Measurements from ENCODE around the gene LRRTM4.

Gene LRRTM4

DNA sequence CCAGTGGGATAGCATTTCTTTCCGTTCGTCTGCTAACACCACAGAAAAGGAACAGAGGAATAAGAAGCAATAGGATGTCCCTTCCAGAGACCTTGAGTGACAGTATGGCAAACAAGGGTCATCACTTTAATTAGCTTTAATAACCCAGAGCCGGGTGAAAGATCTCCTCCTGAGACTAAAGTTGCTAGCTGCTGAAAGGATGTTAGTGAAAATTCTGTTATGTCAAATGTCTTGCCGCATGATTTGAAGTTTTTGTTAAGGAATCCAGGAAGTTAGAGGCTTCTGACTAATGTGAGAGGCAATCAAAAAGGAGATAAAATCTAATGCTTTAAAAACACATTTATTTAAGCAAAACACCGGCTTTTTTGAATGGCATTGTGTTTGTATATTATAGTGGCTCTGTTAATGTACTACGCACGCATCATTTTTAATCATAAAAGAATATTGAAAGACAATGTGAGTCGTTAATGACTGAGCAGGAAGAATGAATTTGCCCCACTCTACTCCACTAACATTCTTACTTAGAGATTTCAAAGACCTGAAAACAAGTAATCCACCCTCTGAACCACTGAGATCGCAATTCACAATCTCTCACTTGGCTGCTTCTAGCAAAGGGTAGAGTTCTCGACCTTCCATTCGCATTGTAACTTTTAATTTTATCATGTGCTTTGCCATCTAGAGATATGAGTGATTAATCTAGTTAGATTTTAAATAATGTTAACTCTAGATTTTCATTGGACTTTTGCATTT is 536.6 kb downstream of the LRRTM4 start:
- no peak for DNase-seq (ENCODE audit: low read depth)

DNA sequence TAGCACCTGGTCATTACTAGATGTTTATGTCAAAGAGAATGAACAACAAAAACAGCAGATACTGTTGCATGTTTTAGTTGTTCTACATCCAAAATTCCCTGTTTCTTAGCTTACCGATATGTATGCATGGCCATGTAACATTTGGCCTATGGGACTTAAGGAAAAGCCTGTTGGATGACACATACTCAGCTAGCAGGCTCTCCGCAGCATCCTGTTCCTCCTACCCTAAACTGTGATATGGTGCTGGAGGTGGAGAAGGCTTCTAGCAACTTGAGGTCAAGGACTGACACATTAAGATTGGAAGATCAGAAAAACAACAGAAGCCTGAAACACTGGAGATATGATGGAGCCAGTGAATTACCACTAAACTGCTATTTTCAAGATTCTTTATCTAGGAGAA is 537.8 kb downstream of the LRRTM4 start:
- DNase-seq (ENCODE audit: low read depth): no peak

DNA sequence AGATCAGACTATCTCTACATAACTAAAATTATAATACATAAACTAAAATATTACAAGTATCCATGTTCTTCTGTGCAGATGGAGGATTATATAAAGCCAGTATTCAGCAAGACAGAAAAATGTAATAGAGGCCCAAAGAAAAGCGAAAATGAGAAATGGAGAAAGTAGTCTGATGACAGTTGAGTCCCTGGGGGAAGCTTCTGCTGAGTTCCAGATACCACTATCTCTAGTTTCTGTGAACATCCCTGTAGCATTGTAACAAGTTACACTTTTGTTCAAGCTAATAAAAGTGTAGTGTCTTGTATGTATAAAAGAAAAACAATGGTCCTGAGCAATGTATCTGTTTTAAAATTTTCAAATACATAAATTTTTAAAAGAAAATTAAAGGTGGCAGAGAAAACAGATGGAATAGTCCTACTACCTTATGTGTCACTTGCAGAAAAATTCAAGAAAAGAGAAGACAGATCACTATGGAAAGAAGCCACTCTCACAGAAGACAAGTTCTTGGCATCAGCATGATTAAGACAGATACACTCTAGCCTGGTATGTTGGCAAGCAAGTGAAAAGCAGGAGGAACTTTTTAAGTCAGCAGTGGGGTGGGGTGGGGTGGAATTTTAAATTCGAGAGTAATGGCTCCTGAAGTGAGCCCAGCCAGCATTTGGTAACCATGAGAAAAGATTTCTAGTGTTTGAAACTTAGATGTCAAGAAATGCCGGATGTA is 541.9 kb downstream of the LRRTM4 start:
- no peak for DNase-seq (ENCODE audit: low read depth)

- DNase-seq (ENCODE audit: low read depth): no peak
Measured at GRCh38 chr2:76977846-76978727, 544.1 kb downstream of the LRRTM4 start.

- no peak for DNase-seq (ENCODE audit: low read depth)
Measured at GRCh38 chr2:76975752-76976151, 546.4 kb downstream of the LRRTM4 start.

DNA sequence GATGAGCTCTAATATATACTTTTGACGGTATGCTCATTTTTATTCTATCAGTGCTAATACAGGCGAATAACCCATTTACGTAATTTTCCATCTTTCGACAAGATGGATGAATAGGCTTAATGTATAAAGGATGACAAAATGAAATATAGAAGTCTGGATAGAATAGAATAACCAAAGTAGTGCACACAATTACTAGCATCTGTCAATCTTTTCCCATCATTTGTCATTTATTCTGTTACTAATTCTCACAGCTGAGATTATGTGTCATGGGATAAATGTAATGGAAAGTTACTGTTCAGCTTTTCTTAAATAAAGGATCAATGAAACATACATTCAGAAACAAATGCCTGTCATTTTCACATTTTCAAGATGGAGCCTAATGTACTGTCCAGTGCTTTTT is 548.6 kb downstream of the LRRTM4 start:
- DNase-seq (ENCODE audit: low read depth): no peak

GRCh38 chr2:76965772-76966171 is 556.4 kb downstream of the LRRTM4 start:
- no peak for DNase-seq (ENCODE audit: low read depth)

DNA sequence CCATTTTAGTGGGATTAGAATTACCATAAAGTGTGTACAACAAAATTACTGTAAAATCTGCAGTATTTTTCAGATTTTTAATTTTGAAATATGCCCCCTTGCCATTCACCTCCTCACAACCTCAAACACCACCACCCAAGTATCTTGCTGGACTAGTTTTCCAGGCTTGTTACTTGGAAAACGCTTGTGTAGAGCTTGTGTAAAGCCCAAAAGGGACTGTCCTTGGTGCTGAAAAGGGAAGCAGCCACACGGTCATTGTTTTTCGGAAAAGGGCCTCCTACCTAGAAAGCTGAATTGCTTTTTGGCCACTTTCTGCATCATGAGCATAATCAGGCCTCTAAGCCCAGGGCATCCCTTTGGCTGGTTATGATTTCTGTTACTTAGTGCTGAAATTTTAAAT is 563.4 kb downstream of the LRRTM4 start:
- DNase-seq (ENCODE audit: low read depth): no peak

DNA sequence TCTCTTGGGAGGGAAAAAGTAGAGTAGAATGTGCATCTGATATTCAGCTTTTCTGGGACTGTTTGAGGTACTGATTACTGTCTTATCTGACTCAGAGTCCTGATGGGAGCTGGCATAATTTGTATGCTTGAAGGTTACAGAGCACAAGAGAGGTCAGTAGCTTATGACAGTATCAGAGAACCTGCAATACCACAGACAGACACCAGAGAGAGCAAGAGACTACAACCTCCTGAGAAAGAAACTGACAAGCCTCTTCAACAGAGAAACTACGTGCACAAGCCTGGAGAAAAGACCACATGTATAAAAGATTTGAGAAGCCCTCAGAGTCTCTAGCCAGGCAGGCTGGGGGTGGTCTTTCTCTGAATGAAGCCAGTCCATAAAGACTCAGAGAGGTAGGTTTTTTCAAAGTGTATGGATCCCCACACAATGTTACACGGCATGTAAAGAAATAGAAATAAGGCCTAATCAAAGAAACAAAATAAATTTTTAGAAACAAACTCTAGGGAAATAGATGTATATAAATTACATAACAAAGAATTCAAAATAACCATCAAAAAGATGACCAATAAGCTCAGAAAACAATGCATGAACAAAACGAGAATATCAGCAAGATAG is 568.3 kb downstream of the LRRTM4 start:
- DNase-seq (ENCODE audit: low read depth): no peak

- no peak for DNase-seq (ENCODE audit: low read depth)
Measured at GRCh38 chr2:76946631-76947145, 575.5 kb downstream of the LRRTM4 start.

DNA sequence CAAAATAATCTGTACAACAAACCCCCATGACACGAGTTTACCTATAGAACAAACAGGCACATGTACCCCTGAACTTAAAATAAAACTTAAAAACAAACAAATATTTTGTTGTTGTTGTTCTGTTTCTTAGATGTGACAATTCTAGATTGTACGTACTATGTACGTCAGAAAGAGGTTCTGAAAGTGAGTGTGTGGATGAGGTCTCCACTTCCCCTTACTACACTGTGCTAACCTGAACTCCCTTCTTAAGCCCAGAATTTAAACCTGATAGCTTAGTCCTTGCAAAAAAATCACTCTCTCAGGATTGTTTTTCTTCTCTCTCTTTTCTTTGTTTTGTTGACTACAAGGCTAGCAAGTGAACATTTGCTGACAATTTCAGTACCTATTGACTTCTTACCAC is 581.6 kb downstream of the LRRTM4 start:
- no peak for DNase-seq (ENCODE audit: low read depth)

DNA sequence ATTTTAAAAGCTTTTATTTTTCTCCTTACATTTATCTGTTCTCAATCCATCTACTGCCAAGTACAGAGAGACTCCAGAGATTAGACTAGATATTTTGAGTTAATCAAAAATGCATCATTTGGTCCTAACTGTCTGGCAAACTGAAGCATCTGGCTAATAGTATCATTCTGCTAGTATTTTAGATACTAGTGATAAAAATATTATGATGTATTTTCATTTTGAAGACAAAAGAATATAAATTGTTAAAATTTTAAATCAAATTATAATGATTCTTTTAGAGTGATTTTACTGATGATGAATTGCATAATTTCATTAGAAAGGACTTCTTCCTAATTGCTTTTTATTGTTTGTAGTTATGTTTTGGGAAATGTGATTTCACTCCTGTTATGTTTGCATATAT is 584.0 kb downstream of the LRRTM4 start:
- no peak for DNase-seq (ENCODE audit: low read depth)

DNA sequence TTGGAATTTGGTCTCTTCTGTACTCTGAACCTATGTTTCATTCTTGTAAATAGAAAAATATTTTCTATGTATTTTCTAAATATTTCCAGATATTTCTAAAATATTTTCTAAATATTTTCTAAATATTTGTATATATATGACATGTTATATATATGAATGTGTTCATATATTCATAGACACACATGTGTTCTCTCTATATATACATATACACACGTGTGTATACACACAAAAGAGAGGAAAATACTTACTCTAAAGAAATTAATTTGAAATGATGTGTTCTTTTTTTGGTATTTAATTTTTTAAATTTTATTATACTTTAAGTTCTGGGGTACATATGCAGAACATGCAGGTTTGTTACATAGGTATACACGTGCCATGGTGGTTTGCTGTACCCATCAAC is 589.6 kb downstream of the LRRTM4 start:
- DNase-seq (ENCODE audit: low read depth): no peak

- DNase-seq (ENCODE audit: low read depth): no peak
Measured at GRCh38 chr2:76930056-76930744, 592.0 kb downstream of the LRRTM4 start.

DNA sequence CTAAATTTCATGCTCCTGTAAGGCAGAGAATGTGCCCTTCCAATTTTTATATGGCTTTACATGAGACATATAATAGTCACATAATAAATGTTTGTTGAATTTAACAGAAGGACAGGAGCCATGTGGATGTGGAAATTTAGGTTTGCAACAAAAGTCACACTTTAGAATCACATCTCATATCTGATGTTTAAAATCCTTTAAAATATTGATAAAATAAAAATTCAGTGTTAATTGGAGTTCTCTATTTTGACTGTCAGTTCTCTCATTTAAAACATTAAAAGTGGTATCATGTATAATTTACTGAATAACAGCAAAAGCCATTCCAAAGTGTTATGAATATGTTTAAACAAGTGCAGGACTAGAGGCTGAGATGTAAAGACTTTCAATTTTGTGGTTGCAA is 594.1 kb downstream of the LRRTM4 start:
- DNase-seq (ENCODE audit: low read depth): no peak

- DNase-seq (ENCODE audit: low read depth): no peak
Measured at GRCh38 chr2:76921006-76921405, 601.2 kb downstream of the LRRTM4 start.

- DNase-seq (ENCODE audit: low read depth): no peak
Measured at GRCh38 chr2:76895469-76895868, 626.7 kb downstream of the LRRTM4 start.

DNA sequence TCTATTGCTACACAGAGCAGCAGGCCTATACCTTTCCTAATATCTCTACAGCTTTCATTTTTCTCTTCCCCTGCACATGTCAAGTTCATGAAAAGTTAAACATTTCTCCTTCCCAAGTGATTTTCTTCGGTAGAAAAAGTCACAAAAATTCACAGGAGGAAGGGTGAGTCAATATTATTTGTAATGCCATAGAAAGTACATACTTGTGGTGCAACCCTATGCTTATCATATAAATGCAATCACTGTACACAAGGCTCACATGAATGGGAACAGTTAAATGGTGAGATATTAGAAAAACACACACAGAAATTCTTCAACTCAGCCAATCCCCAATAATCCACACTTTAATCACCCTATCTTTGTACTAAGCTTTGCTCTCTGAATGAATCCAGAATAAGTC is 651.6 kb downstream of the LRRTM4 start:
- DNase-seq (ENCODE audit: low read depth): no peak

- no peak for DNase-seq (ENCODE audit: low read depth)
Measured at GRCh38 chr2:76870011-76870410, 652.2 kb downstream of the LRRTM4 start.

DNA sequence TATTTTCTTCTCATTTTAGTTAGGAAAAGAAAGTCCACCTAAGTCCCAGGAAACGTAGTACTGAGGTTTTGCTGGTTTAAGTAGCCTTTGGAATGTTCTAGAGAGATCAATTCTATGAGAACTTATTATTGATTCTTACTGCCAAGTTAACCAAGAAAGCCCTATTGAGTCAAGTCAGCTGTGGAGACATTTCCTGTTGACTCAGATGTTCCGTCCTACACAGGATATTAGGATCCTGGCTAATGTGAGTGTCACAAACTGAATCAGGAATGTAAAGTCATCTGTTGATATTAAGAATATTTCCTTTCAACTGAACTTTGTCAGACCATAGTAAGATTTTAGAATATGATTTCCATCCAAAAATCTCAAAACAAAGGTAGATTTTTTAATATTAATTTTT is 654.3 kb downstream of the LRRTM4 start:
- DNase-seq (ENCODE audit: low read depth): no peak

DNA sequence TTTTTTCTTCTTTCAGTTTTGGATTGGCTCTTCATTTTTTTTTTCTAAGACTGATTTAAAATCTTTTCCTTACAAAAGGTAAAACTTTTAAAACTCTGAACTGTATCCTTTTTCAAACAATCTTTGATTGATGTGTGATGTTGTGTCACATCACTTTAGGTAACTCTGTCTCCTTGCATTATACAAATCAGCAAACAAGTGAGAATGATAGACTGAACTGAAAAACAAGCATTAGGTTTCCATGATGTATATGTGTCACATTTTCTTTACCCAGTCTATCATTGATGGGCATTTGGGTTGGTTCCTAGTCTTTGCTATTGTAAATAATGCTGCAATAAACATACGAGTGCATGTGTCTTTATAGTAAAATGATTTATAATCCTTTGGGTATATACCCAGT is 655.7 kb downstream of the LRRTM4 start:
- DNase-seq (ENCODE audit: low read depth): no peak

DNA sequence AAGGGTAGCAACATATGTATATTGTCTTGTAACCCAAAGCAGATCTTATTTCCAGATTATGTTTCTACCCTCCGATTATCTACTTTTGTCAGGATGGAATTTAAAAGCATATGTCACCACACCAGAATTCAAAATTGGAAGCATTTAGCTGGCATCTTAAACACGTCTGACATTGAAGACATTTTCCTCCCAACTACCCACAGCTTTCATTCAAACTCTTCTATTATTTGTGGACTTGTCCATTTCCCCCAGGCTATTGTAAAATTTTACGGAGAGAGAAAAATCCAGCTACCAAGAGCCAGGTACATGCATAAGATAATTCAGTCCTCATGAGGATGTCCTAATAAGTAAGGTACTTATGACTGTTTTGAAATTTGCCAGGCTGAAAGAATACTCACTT is 659.3 kb downstream of the LRRTM4 start:
- DNase-seq (ENCODE audit: low read depth): no peak
